Ovary (tissue), 9 donors: ENCODE results near the gene CACUL1. TPM values are rescaled to one million over a fixed set of nuclear protein-coding genes. Genes with fewer than 3 reads are reported as not detected.

Source experiments
- DNase-seq, 5 donors: peaks; one replicate each; pipeline ENCODE4 v3.0.0-alpha.2; 2019 to 2020
- H3K27ac ChIP-seq, 2 donors: fragments of 200-600 bp; one replicate each; pipeline versions ENCODE4 v1.5.1 to v1.8.0; 2019 to 2022
- H3K27me3 ChIP-seq: fragments of 200-600 bp; one replicate; pipeline ENCODE4 v1.8.0; 2022
- H3K36me3 ChIP-seq: fragments of 200-600 bp; sonication (generic); one replicate; pipeline ENCODE4 v1.5.1; 2019
- H3K4me1 ChIP-seq: one replicate; pipeline ENCODE4 v1.8.1; 2013; ENCODE audit warnings: mild to moderate bottlenecking, moderate library complexity; ENCODE audit not compliant: insufficient read depth
- H3K4me3 ChIP-seq: fragments of 200-600 bp; sonication (generic); one replicate; pipeline ENCODE4 v1.5.1; 2017
- H3K9me3 ChIP-seq, 2 donors: fragments of 200-600 bp in 1 of 2; sonication (generic) in 1 of 2; one replicate each; pipeline versions ENCODE4 v1.5.1 to v1.8.1; 2013 to 2019; ENCODE audit warnings: mild to moderate bottlenecking in 1 of 2, moderate library complexity in 1 of 2
- EP300 ChIP-seq: sonication (generic); formaldehyde crosslinking; IDR thresholded peaks from one replicate; pipeline ENCODE4 v1.6.1; 2017; ENCODE audit warnings: antibody characterized with exemption
- POLR2A ChIP-seq: fragments of 450-650 bp; IDR thresholded peaks from one replicate; pipeline ENCODE4 v1.6.1; 2017; ENCODE audit warnings: antibody characterized with exemption, mild to moderate bottlenecking, moderate library complexity
- WGBS, 3 donors: extraction: QIAGEN DNeasy Blood & Tissue Kit in 1 of 3; methylation state at CpG; one replicate each; pipeline versions ENCODE4 v1.1.5 to v1.1.7; 2013 to 2017; 5-methylcytosine and 5-hydroxymethylcytosine counted together
- intact Hi-C, 4 donors: fragments of 100-400 bp; cut with DNase I; formaldehyde crosslinking; loops; one replicate each; pipeline versions ENCODE4 v1.11.0 to v1.15.1; 2022 to 2023
- polyA plus RNA-seq, 2 donors: library from polyadenylated mRNA; stranded (reverse); fragments of 200-250 nt in 1 of 2; fragments of 350-450 nt in 1 of 2; fragmentation: Illumina TruSeq in 1 of 2; extraction: RNeasy Lipid Tissue Mini Kit (QIAGEN cat#74804) in 1 of 2; gene quantifications; one replicate each; pipeline ENCODE4 v1.2.3, GENCODE V29; 2013 to 2014
- total RNA-seq, 7 donors: library from RNA; depleted of rRNA in 2 of 7; stranded (reverse); fragments of >200 nt in 2 of 7; fragmentation: NEBNext Ultra II Directional in 3 of 7; extraction: Animal tissue kit (Norgen Biotek cat#: 25700) in 3 of 7; gene quantifications; one replicate each; pipeline versions ENCODE4 v1.1.0 to v1.2.4, GENCODE V29; 2016 to 2023
- TF ChIP-seq, protein P1 (sequence below), 3 donors: fragments of 450-650 bp in 2 of 3; fragments of 200-600 bp in 1 of 3; IDR thresholded peaks; one replicate each; pipeline versions ENCODE4 v1.5.1 to v1.8.0; 2016 to 2022; ENCODE audit warnings: antibody characterized with exemption in 3 of 3, mild to moderate bottlenecking in 1 of 3
- donor health status: DM: no; HTN: no; CAD: no; lungs with moderate emphysema.
- donor health status: DM: no; HTN: no; CAD: no.
- donor health status: Bipolar disorder and iron deficiency.
- donor health status: DM: yes; HTN: yes; CAD: no.
- donor health status: DM: no; HTN: no; CAD: no.
- donor health status: DM: yes; HTN: yes; CAD: no.

CACUL1 gene
- total and polyA plus RNA-seq, 9 donors = 7.0 to 29.7 (median 25.9) TPM

DNA sequence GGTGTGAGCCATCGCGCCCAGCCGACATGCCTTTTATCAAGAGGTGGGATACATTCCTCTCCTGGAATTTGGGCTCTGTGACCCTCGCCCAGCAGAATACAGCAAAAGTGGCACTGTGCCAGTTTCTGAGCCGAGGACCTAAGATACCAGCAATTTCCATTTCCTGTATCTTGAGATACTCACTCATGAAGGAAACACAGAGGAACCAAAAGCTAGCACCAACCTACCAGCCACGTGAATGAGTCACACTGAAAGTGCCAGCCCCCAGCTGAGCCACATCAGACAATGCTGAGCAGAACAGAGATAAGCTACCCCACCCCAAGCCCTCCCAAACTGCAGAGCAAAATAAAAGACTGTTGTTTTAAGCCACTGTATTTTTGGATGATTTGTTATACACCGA lies 56.3 kb downstream of the CACUL1 start:
- Histone ChIP-seq H3K27me3 (no peaks in the 10 kb centered on the region), H3K36me3 (no peaks in the 10 kb centered on the region), H3K9me3 (no peaks in the 10 kb centered on the region), H3K4me3 (no peak overlapping the region), H3K4me1 (no peaks in the 10 kb centered on the region), H3K27ac (no peak overlapping the region)
- no peak for DNase-seq
- intact Hi-C loops = no loop called here
- 74 to 81% (median 79%) methylated on average over 7 of the region's 7 CpGs for WGBS, 3 donors
- TF ChIP-seq, protein P1, sequence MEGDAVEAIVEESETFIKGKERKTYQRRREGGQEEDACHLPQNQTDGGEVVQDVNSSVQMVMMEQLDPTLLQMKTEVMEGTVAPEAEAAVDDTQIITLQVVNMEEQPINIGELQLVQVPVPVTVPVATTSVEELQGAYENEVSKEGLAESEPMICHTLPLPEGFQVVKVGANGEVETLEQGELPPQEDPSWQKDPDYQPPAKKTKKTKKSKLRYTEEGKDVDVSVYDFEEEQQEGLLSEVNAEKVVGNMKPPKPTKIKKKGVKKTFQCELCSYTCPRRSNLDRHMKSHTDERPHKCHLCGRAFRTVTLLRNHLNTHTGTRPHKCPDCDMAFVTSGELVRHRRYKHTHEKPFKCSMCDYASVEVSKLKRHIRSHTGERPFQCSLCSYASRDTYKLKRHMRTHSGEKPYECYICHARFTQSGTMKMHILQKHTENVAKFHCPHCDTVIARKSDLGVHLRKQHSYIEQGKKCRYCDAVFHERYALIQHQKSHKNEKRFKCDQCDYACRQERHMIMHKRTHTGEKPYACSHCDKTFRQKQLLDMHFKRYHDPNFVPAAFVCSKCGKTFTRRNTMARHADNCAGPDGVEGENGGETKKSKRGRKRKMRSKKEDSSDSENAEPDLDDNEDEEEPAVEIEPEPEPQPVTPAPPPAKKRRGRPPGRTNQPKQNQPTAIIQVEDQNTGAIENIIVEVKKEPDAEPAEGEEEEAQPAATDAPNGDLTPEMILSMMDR (IDR thresholded peaks at IDR 0.05) = no peak
- TF ChIP-seq POLR2A (no peak), EP300 (no peak)

DNA sequence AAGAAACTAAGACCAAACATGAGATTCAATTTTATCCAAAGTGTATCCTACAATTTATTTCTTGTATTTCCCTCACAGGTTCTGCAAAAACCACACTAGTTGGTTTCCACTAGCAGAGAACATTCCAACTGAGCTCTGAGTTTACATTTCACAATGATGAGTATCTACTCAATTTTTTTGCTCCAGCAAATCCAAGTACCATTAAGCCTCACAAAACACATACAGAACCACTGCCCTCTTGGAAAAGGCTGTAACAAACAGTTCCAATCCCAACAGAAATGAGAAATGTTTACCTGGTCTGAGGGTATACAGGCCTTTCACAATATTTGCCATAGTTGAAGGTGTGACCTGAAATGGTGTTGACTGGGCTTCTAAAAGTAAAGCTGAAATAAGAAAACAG lies 59.9 kb downstream of the CACUL1 start:
- Histone ChIP-seq H3K4me3 (no peak overlapping the region), H3K36me3 (no peaks in the 10 kb centered on the region), H3K27ac (no peak overlapping the region), H3K9me3 (no peaks in the 10 kb centered on the region), H3K4me1 (no peaks in the 10 kb centered on the region), H3K27me3 (no peaks in the 10 kb centered on the region)
- DNase-seq = no peak
- intact Hi-C loops = no loop called here
- TF ChIP-seq POLR2A (no peak), EP300 (no peak)
- TF ChIP-seq, protein P1 (IDR thresholded peaks at IDR 0.05) = no peak

DNA sequence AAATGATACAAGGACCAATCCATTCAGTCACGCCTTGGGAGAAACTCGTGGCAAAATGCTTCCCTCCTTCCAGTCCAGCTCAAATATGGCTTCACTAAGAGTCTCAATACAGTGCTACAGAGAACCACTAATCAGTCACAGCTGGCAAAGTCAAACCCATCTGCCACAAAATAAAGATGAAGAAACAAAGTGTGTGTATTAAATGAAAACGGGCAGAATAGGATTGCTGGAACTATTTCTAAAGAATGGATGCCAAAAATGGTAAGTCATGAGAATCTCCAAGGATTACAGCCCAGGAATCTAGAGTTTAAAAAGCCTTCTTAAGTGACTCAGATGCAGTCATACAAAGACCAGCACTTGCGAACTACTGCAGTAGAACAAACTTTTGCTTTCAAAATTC lies 61.9 kb downstream of the CACUL1 start:
- WGBS, 3 donors = 55 to 64% (median 56%) methylated on average over 4 of the region's 4 CpGs
- no peak for DNase-seq

DNA sequence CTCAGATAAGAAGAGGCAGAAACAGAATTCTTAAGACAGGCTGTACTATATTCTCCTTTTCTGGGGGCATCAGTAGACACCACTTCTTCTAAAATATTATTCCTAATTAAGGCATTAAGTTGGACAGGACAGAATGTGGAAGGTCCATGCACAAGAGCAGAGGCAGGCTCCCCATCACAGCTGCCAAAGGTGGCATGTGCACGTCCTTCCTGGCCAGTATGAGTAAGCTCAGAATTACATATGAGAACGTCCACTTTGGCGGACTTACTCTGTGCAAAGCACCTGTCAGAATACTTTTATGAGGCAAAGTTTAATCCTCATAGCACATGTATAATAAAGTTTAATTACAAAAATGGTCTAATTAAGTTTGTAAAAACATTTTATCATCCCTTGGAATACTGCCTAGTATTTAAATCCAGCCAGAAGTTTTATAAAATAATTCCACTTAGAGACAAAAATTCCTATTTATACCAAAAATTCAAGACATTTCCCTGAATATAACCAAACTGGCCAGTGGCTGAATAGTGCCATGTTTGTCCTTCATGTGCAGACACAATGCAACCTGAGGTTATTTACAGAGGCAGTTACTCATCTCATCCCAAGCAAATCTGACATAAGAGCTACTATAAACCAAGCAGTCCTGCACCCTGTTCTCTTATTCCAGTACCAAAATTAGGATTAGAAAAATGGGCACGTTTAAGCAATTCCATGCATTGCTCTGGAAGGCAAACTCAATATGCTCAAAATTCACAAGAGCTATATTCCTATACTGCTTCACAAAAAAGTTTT lies 65.5 kb downstream of the CACUL1 start:
- intact Hi-C loops = no loop called here
- TF ChIP-seq EP300 = no peak

More for the DNA sequence above, 61.9 kb downstream of the CACUL1 start:
- H3K27me3 ChIP-seq = no peaks in the 10 kb centered on the region
- H3K4me3 ChIP-seq = no peak overlapping the region
- no peaks in the 10 kb centered on the region for H3K4me1 ChIP-seq
- no peaks in the 10 kb centered on the region for H3K9me3 ChIP-seq
- no peak for TF ChIP-seq EP300
- TF ChIP-seq, protein P1 (IDR thresholded peaks at IDR 0.05) = no peak
- no peak for TF ChIP-seq POLR2A
- intact Hi-C loops = no loop called here
- no peaks in the 10 kb centered on the region for H3K36me3 ChIP-seq
- no peak overlapping the region for H3K27ac ChIP-seq

DNA sequence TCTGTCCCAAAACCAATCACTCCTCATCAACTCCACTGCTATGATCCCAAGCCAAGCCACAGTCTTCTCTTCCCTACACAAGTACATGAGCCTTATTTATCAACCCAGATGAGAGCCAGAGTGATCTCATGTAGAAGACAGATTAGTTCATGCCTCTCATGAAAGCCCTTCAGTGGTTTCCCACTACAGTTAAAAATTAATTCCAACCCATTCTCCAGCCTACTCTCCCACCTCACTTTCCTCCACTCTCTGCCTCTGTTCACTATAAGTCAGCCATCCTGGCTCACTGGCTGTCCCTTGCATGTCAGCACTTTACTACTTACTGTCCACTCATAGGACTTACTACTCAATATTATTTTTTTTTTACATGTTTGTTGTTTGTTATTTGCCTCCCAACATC lies 67.3 kb downstream of the CACUL1 start:
- no peaks in the 10 kb centered on the region for H3K27me3 ChIP-seq
- H3K9me3 ChIP-seq = no peaks in the 10 kb centered on the region
- no peak overlapping the region for H3K4me3 ChIP-seq
- H3K27ac ChIP-seq = no peak overlapping the region
- intact Hi-C loops = no loop called here
- no peak for DNase-seq
- TF ChIP-seq, protein P1 (IDR thresholded peaks at IDR 0.05) = no peak
- TF ChIP-seq POLR2A = no peak
- TF ChIP-seq EP300 = no peak
- no peaks in the 10 kb centered on the region for H3K36me3 ChIP-seq
- H3K4me1 ChIP-seq = peaks cover 1% of the 10 kb centered on the region

More for the DNA sequence above, 65.5 kb downstream of the CACUL1 start:
- Histone ChIP-seq H3K36me3 (no peaks in the 10 kb centered on the region), H3K4me1 (no peaks in the 10 kb centered on the region), H3K4me3 (no peak overlapping the region), H3K27me3 (no peaks in the 10 kb centered on the region), H3K27ac (no peak overlapping the region), H3K9me3 (no peaks in the 10 kb centered on the region)
- 87 to 96% (median 93%) methylated on average over 4 of the region's 4 CpGs for WGBS, 3 donors
- no peak for DNase-seq
